CD14-positive monocyte (primary cell): ENCODE data around the gene MED28. TPM values are rescaled to one million over a fixed set of nuclear protein-coding genes. Genes with fewer than 3 reads are reported as not detected.

Source experiments
- DNase-seq, 3 donors: peaks; one replicate each; pipeline ENCODE4 v3.0.0-alpha.2; 2011 to 2022
- H2AFZ ChIP-seq: 2 replicates; pipeline ENCODE4 v1.6.0; 2012; ENCODE audit warnings: mild to moderate bottlenecking, low read depth, low read length, inconsistent platforms; ENCODE audit not compliant: insufficient read depth, poor library complexity, severe bottlenecking
- H3K27ac ChIP-seq, 2 donors: 1 replicate in 1 of 2; 2 replicates in 1 of 2; pipeline ENCODE4 v1.5.1; 2012 to 2013; ENCODE audit warnings: low read length in 2 of 2, control low read depth in 1 of 2, inconsistent platforms in 1 of 2, low read depth in 1 of 2, mild to moderate bottlenecking in 1 of 2
- H3K27me3 ChIP-seq, 2 donors: one replicate each; pipeline versions ENCODE4 v1.6.0 to v1.6.1; 2011 to 2013; ENCODE audit warnings: low read length in 2 of 2; ENCODE audit not compliant: control insufficient read depth in 2 of 2, insufficient read depth in 2 of 2
- H3K36me3 ChIP-seq, 2 donors: replicated peaks in 1 of 2; 1 replicate in 1 of 2; 2 replicates in 1 of 2; pipeline versions ENCODE4 v1.5.1 to v1.6.1; 2012 to 2013; ENCODE audit warnings: low read length in 2 of 2, control low read depth in 1 of 2, inconsistent platforms in 1 of 2, mild to moderate bottlenecking in 1 of 2; ENCODE audit not compliant: insufficient read depth in 2 of 2, control insufficient read depth in 1 of 2
- H3K4me1 ChIP-seq, 2 donors: 1 replicate in 1 of 2; 2 replicates in 1 of 2; pipeline versions ENCODE4 v1.5.1 to v1.6.1; 2012 to 2013; ENCODE audit warnings: low read length in 2 of 2, control low read depth in 1 of 2, inconsistent platforms in 1 of 2, mild to moderate bottlenecking in 1 of 2, moderate library complexity in 1 of 2; ENCODE audit not compliant: insufficient read depth in 2 of 2, control insufficient read depth in 1 of 2
- H3K4me2 ChIP-seq: replicated peaks from 2 replicates; pipeline ENCODE3; 2012; ENCODE audit warnings: low read length, moderate library complexity, mild to moderate bottlenecking; ENCODE audit not compliant: poor library complexity, severe bottlenecking; ENCODE audit errors: extremely low read depth
- H3K4me3 ChIP-seq, 3 experiments: fragments of 200-600 bp in 1 of 3; sonication (generic) in 1 of 3; replicated peaks in 1 of 3; 1 replicate in 2 of 3; 2 replicates in 1 of 3; pipeline ENCODE4 v1.5.1; 2011 to 2013; ENCODE audit warnings: low read length in 3 of 3, mild to moderate bottlenecking in 3 of 3, control low read depth in 2 of 3, low read depth in 2 of 3, inconsistent platforms in 1 of 3, moderate library complexity in 1 of 3
- H3K79me2 ChIP-seq: 2 replicates; pipeline ENCODE4 v1.6.0; 2012; ENCODE audit warnings: mild to moderate bottlenecking, control low read depth, inconsistent platforms, low read length, moderate library complexity; ENCODE audit not compliant: insufficient read depth
- H3K9ac ChIP-seq: 2 replicates; pipeline ENCODE4 v1.6.0; 2017; ENCODE audit warnings: low read length, mild to moderate bottlenecking; ENCODE audit not compliant: insufficient read depth, poor library complexity, severe bottlenecking
- H3K9me3 ChIP-seq, 2 donors: replicated peaks in 1 of 2; 1 replicate in 1 of 2; 2 replicates in 1 of 2; pipeline versions ENCODE4 v1.5.1 to v1.6.1; 2012 to 2013; ENCODE audit warnings: low read length in 2 of 2, control low read depth in 1 of 2; ENCODE audit not compliant: control insufficient read depth in 1 of 2, insufficient read depth in 1 of 2
- H4K20me1 ChIP-seq: 2 replicates; pipeline ENCODE4 v1.6.0; 2012; ENCODE audit warnings: mild to moderate bottlenecking, low read length, control low read depth, moderate library complexity; ENCODE audit not compliant: insufficient read depth
- H3K27ac Mint-ChIP-seq, 7 donors: one replicate each; pipeline ENCODE4 v1.8.0; 2020; ENCODE audit warnings: mild to moderate bottlenecking in 7 of 7, mixed read lengths in 7 of 7, moderate library complexity in 6 of 7, inconsistent platforms in 2 of 7
- H3K27me3 Mint-ChIP-seq, 3 donors: one replicate each; pipeline ENCODE4 v1.8.0; 2021 to 2022; ENCODE audit warnings: low read depth in 3 of 3, mild to moderate bottlenecking in 3 of 3, mixed read lengths in 3 of 3, moderate library complexity in 3 of 3, inconsistent platforms in 1 of 3
- H3K36me3 Mint-ChIP-seq, 2 donors: one replicate each; pipeline ENCODE4 v1.8.0; 2020; ENCODE audit warnings: mixed read lengths in 2 of 2, inconsistent platforms in 1 of 2, mild to moderate bottlenecking in 1 of 2
- H3K4me1 Mint-ChIP-seq: one replicate; pipeline ENCODE4 v1.8.0; 2020; ENCODE audit warnings: mild to moderate bottlenecking, mixed read lengths
- H3K4me3 Mint-ChIP-seq, 2 donors: one replicate each; pipeline ENCODE4 v1.8.0; 2020; ENCODE audit warnings: mild to moderate bottlenecking in 2 of 2, mixed read lengths in 2 of 2, moderate library complexity in 1 of 2
- H3K9me3 Mint-ChIP-seq, 7 donors: one replicate each; pipeline ENCODE4 v1.8.0; 2020 to 2022; ENCODE audit warnings: mixed read lengths in 7 of 7, mild to moderate bottlenecking in 6 of 7, moderate library complexity in 6 of 7, inconsistent platforms in 2 of 7
- CTCF ChIP-seq: fragments of 200-600 bp; IDR thresholded peaks from one replicate; pipeline ENCODE4 v1.8.0; 2022; ENCODE audit warnings: antibody characterized with exemption, mild to moderate bottlenecking
- WGBS: methylation state at CpG from one replicate; pipeline ENCODE4 v1.1.5; 2013; ENCODE audit warnings: missing lambda C conversion rate; ENCODE audit not compliant: insufficient coverage; 5-methylcytosine and 5-hydroxymethylcytosine counted together
- intact Hi-C, 2 donors: fragments of 100-400 bp; cut with micrococcal nuclease; formaldehyde crosslinking; loops; one replicate each; pipeline versions ENCODE4 v1.15.0 to v1.15.1; 2023
- polyA plus RNA-seq, 3 donors: library from polyadenylated mRNA; depleted of rRNA in 1 of 3; unstranded in 2 of 3; stranded (reverse) in 1 of 3; fragments of 300-500 nt in 2 of 3; fragments of >200 nt in 1 of 3; fragmentation: Illumina TruSeq in 2 of 3; gene quantifications; 1 replicate in 2 of 3; 2 replicates in 1 of 3; pipeline ENCODE4 v1.2.3, GENCODE V29; 2012 to 2021

The MED28 gene
- polyA plus RNA-seq, 3 donors: 8.6 to 46.4 (median 43.5) TPM

- H3K9me3 ChIP-seq: no peaks in the 10 kb centered on the region
- whole genome bisulfite sequencing: 97% methylated on average over 16 of the region's 17 CpGs
- H3K9ac ChIP-seq: no peak overlapping the region
- Mint-ChIP-seq H3K4me3 (no peak overlapping the region), H3K27me3 (no peaks in the 10 kb centered on the region), H3K36me3 (peaks cover 52 to 65% of the 10 kb centered on the region in 2 donors), H3K27ac (peak overlapping the region in 2 of 7 donors; percentile 26 to 77), H3K4me1 (peaks cover 3% of the 10 kb centered on the region), H3K9me3 (peaks cover 0 to 4% (median 1%) of the 10 kb centered on the region in 7 donors)
- H4K20me1 ChIP-seq: peaks cover 57% of the 10 kb centered on the region
- no peaks in the 10 kb centered on the region for H3K4me1 ChIP-seq
- intact Hi-C loops: loop anchor here (2.0 kb wide), 1 partner anchor 88 kb away; no protein-coding TSS in a partner anchor
- no peak overlapping the region for H2AFZ ChIP-seq
- H3K4me2 ChIP-seq: no peak overlapping the region
- peaks cover 39 to 55% of the 10 kb centered on the region in 2 donors for H3K36me3 ChIP-seq
- H3K4me3 ChIP-seq: no peak overlapping the region
- TF ChIP-seq CTCF: no peak
- no peaks in the 10 kb centered on the region for H3K27me3 ChIP-seq
- DNase-seq: no peak
- H3K27ac ChIP-seq: no peak overlapping the region
- H3K79me2 ChIP-seq: peaks cover 3% of the 10 kb centered on the region
Measured at GRCh38 chr4:17636341-17636695, 21.9 kb downstream of the MED28 start.

- Histone ChIP-seq H3K4me2 (no peak overlapping the region), H3K79me2 (peaks cover 3% of the 10 kb centered on the region), H3K4me3 (no peak overlapping the region), H3K27ac (no peak overlapping the region), H3K9ac (no peak overlapping the region), H3K36me3 (peaks cover 34 to 48% of the 10 kb centered on the region in 2 donors), H4K20me1 (peaks cover 52% of the 10 kb centered on the region), H3K4me1 (no peaks in the 10 kb centered on the region), H2AFZ (no peak overlapping the region), H3K9me3 (peaks cover 0 to under 1% of the 10 kb centered on the region in 2 donors), H3K27me3 (no peaks in the 10 kb centered on the region)
- H3K4me1 Mint-ChIP-seq: peaks cover 3% of the 10 kb centered on the region
- peaks cover 0 to 5% (median 3%) of the 10 kb centered on the region in 7 donors for H3K9me3 Mint-ChIP-seq
- intact Hi-C loops: loop anchor here (2.0 kb wide), 1 partner anchor 88 kb away; no protein-coding TSS in a partner anchor
- WGBS: 66% methylated on average over 23 of the region's 32 CpGs
- peak; percentile 96 for TF ChIP-seq CTCF
- peak; percentile 51 to 70 (median 63) for DNase-seq
- H3K27me3 Mint-ChIP-seq: no peaks in the 10 kb centered on the region
- peak overlapping the region in 1 of 7 donors; percentile 77 for H3K27ac Mint-ChIP-seq
- no peak overlapping the region for H3K4me3 Mint-ChIP-seq
- peaks cover 48 to 59% of the 10 kb centered on the region in 2 donors for H3K36me3 Mint-ChIP-seq
Measured at GRCh38 chr4:17636696-17637622, 22.5 kb downstream of the MED28 start.
